ENCODE measurements around the gene CHP1.

DNA sequence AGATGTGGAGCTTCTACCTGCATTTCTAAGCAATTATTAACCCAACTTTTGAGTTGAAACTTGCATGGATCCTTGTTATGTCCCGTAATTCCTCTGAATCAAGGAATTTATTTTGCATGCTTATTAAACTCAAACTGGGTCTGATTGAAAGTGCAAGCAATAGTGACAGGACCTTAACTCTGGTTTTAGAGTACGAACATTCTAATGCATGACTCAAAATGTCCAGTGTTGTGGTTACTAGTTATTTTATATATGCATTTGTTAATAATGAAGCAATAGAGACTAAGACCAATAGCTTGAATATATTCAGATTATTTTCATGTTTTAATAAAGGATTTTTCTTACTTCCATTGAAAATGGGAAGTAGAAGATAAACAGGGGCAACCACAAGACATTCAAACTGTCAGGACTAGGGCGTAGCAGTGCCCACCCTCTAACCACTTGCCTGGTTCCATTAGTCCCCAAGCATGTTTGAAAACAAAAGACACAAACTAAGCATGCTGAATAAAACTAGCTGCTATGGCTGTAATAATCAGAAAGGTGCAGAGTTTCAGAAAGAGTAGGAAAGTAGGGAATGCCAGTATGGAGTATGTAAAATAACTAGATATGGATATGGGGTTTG lies 73.2 kb downstream of the CHP1 start:
- TF ChIP-seq MYC (IDR thresholded peaks at IDR 0.05; ENCODE audit: borderline replicate concordance, low read length) (no peak), EP300 (IDR thresholded peaks at IDR 0.05) (no peak), CEBPB (IDR thresholded peaks at IDR 0.05) (no peak), ZSCAN20 (CRISPR knock-in tag; IDR thresholded peaks at IDR 0.05) (no peak), POLR2A (IDR thresholded peaks at IDR 0.05; ENCODE audit: low read length) (no peak), SREBF2 (IDR thresholded peaks at IDR 0.05) (no peak), USF2 (IDR thresholded peaks at IDR 0.05) (no peak), SMC3 (IDR thresholded peaks at IDR 0.05) (no peak), CTCF (IDR thresholded peaks at IDR 0.05) (no peak), MAFK (IDR thresholded peaks at IDR 0.05; ENCODE audit: partially characterized antibody) (no peak), REST (IDR thresholded peaks at IDR 0.05) (no peak)
